ENCODE results near the gene OR2L5. TPM values are rescaled to one million over a fixed set of nuclear protein-coding genes. Genes with fewer than 3 reads are reported as not detected.

OR2L5 gene, protein sequence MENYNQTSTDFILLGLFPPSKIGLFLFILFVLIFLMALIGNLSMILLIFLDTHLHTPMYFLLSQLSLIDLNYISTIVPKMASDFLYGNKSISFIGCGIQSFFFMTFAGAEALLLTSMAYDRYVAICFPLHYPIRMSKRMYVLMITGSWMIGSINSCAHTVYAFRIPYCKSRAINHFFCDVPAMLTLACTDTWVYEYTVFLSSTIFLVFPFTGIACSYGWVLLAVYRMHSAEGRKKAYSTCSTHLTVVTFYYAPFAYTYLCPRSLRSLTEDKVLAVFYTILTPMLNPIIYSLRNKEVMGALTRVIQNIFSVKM
- total RNA-seq (2016; rRNA removed; fragmentation: Illumina TruSeq; extraction: Trizol) (not detected in 2 replicates), polyA plus RNA-seq (2011; rRNA removed) (not detected in 2 replicates), polyA minus RNA-seq (2011; rRNA and poly(A)+ RNA removed; ENCODE audit: low replicate concordance) (0.07 TPM in 1 of 2 replicates, not detected in the other), Bru-seq, nascent RNA (not detected), BruChase-seq, experiment 1, labeled RNA remaining after a 6-hour chase (not detected), BruChase-seq, experiment 2, labeled RNA remaining after a 2-hour chase (not detected)
- total RNA-seq (2016; cell fraction: cytosol; rRNA removed; fragmentation: Illumina TruSeq; extraction: Trizol; ENCODE audit: low read depth) = not detected in 2 replicates
- total RNA-seq (2016; cell fraction: insoluble cytoplasmic fraction; rRNA removed; fragmentation: Illumina TruSeq; extraction: Trizol) = not detected in 2 replicates
- total RNA-seq (2016; cell fraction: membrane; rRNA removed; fragmentation: Illumina TruSeq; extraction: Trizol) = not detected in 2 replicates
- total RNA-seq (2016; cell fraction: nucleus; rRNA removed; fragmentation: Illumina TruSeq; extraction: Trizol) = not detected in 2 replicates
- not detected in 2 replicates for polyA plus RNA-seq (2011; cell fraction: cytosol; rRNA removed)
- not detected in 2 replicates for polyA plus RNA-seq (2011; cell fraction: nucleus; rRNA removed)
- not detected in 2 replicates for polyA plus RNA-seq (2012)
- not detected in 2 replicates for polyA plus RNA-seq (2016; cell fraction: cytosol; fragmentation: Illumina TruSeq; extraction: Trizol; ENCODE audit: low read depth)
- polyA plus RNA-seq (2016; cell fraction: insoluble cytoplasmic fraction; fragmentation: Illumina TruSeq; extraction: Trizol; ENCODE audit: low read depth) = not detected in 2 replicates
- not detected in 2 replicates for polyA plus RNA-seq (2016; cell fraction: membrane; fragmentation: Illumina TruSeq; extraction: Trizol; ENCODE audit: low read depth)
- not detected in 2 replicates for polyA plus RNA-seq (2016; cell fraction: nucleus; fragmentation: Illumina TruSeq; extraction: Trizol; ENCODE audit: insufficient read depth, low read depth)
- polyA minus RNA-seq (2011; cell fraction: cytosol; rRNA and poly(A)+ RNA removed) = not detected in 2 replicates
- polyA minus RNA-seq (2011; cell fraction: nucleus; rRNA and poly(A)+ RNA removed) = not detected in 2 replicates
- long read RNA-seq, experiment 1 = 0 reads
- long read RNA-seq, experiment 2 = 0 reads

GRCh38 chr1:248013229-248013710, at the start of gene OR2L5:
Gene OR2L5 (plus strand): TSS chr1:248013660. CDS start chr1:248021948, 8,288 bp downstream.
- Histone ChIP-seq H3K79me2 (ENCODE audit: insufficient read depth, low read length) (no peaks in the 10 kb centered on the region), H3K9me3 (ENCODE audit: low read length) (peaks cover 84% of the 10 kb centered on the region), H4K20me1 (ENCODE audit: insufficient read depth, low read length) (no peaks in the 10 kb centered on the region), H3K36me3 (replicated peaks in 1 of 2; ENCODE audit: control insufficient read depth in 1 of 2, insufficient read depth in 2 of 2, low read length in 2 of 2) (no peaks in the 10 kb centered on the region), H2AFZ (ENCODE audit: low read length) (no peak within 1 kb of the TSS), H3K4me2 (ENCODE audit: low read depth, low read length) (no peak within 1 kb of the TSS), H3K9ac (ENCODE audit: insufficient read depth, low read depth, low read length) (no peak within 1 kb of the TSS), H3K4me3 (replicated peaks in 1 of 3; ENCODE audit: insufficient read depth in 1 of 3, low read depth in 2 of 3, low read length in 3 of 3) (no peak within 1 kb of the TSS), H3K27me3 (ENCODE audit: control insufficient read depth in 1 of 2, insufficient read depth in 2 of 2, low read length in 2 of 2) (no peaks in the 10 kb centered on the region), H3K27ac (ENCODE audit: extremely low read length, insufficient read depth, low read length) (no peak within 1 kb of the TSS), H3K4me1 (ENCODE audit: insufficient read depth, low read length) (no peaks in the 10 kb centered on the region)
- TF ChIP-seq ZNF703 (CRISPR knock-in tag; IDR thresholded peaks at IDR 0.05; ENCODE audit: borderline replicate concordance) (no peak), NR3C1 (CRISPR knock-in tag; IDR thresholded peaks at IDR 0.05) (no peak), CEBPG (CRISPR knock-in tag; IDR thresholded peaks at IDR 0.05) (no peak), ZNF747 (CRISPR knock-in tag; IDR thresholded peaks at IDR 0.05; ENCODE audit: borderline replicate concordance) (no peak), ZNF619 (CRISPR knock-in tag; IDR thresholded peaks at IDR 0.05) (no peak)
- TF ChIP-seq, protein P1, sequence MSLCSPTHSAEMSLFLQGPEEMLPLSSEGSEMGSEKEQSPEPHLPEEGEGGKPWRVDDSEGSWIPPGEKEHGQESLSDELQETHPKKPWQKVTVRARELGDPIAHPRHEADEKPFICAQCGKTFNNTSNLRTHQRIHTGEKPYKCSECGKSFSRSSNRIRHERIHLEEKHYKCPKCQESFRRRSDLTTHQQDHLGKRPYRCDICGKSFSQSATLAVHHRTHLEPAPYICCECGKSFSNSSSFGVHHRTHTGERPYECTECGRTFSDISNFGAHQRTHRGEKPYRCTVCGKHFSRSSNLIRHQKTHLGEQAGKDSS (CRISPR knock-in tag; IDR thresholded peaks at IDR 0.05; ENCODE audit: borderline replicate concordance, low read depth) = no peak
- TF ChIP-seq, protein P2, sequence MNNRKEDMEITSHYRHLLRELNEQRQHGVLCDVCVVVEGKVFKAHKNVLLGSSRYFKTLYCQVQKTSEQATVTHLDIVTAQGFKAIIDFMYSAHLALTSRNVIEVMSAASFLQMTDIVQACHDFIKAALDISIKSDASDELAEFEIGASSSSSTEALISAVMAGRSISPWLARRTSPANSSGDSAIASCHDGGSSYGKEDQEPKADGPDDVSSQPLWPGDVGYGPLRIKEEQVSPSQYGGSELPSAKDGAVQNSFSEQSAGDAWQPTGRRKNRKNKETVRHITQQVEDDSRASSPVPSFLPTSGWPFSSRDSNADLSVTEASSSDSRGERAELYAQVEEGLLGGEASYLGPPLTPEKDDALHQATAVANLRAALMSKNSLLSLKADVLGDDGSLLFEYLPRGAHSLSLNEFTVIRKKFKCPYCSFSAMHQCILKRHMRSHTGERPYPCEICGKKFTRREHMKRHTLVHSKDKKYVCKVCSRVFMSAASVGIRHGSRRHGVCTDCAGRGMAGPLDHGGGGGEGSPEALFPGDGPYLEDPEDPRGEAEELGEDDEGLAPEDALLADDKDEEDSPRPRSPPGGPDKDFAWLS (CRISPR knock-in tag; IDR thresholded peaks at IDR 0.05; ENCODE audit: borderline replicate concordance) = no peak
- BruUV-seq (replicated peaks) = no TSS peak
- POLR2A ChIA-PET = no interaction called here
- no peak for DNase-seq (ENCODE audit: low spot score)
- in situ Hi-C loops (cut with HindIII; ENCODE audit: extremely low pct_ligation_motif_present, low pct_unique_long_range_greater_than_20kb) (no loop called here), intact Hi-C loops (cut with micrococcal nuclease; ENCODE audit: unreplicated experiment) (no loop called here)
- no peak for FAIRE-seq
- ATAC-seq = no peak
- CTCF ChIA-PET (ENCODE audit: low intra/inter-chr PET ratio, low total read pairs) = no interaction called here
- WGBS (ENCODE audit: low lambda C conversion rate) = 22% methylated on average over 2 of the region's 2 CpGs
